Epithelial cell of proximal tubule (primary cell): ENCODE data around the gene PYGB. TPM values are rescaled to one million over a fixed set of nuclear protein-coding genes. Genes with fewer than 3 reads are reported as not detected.
A peak's percentile ranks its signal among the peaks of the same experiment; 100 is the strongest.

Experiments used
- DNase-seq: peaks from one replicate; pipeline ENCODE4 v3.0.0-alpha.2; 2011; ENCODE audit warnings: low read depth
- H3K4me3 ChIP-seq: 2 replicates; pipeline ENCODE4 v1.5.1; 2011; ENCODE audit warnings: low read depth, mild to moderate bottlenecking, low read length
- total RNA-seq: library from RNA; depleted of rRNA; stranded (reverse); fragments of >200 nt; gene quantifications from 2 replicates; pipeline ENCODE4 v1.2.3, GENCODE V29; 2015
- TF ChIP-seq, protein P1 (sequence below): conservative IDR thresholded peaks from 2 replicates; pipeline ENCODE4 v1.5.1; 2012; ENCODE audit warnings: low read depth, mild to moderate bottlenecking, low read length

The PYGB gene
- total RNA-seq, 1 donor from 2014 or later, result 145 TPM

- H3K4me3 ChIP-seq, result no peak overlapping the region
- TF ChIP-seq, protein P1, sequence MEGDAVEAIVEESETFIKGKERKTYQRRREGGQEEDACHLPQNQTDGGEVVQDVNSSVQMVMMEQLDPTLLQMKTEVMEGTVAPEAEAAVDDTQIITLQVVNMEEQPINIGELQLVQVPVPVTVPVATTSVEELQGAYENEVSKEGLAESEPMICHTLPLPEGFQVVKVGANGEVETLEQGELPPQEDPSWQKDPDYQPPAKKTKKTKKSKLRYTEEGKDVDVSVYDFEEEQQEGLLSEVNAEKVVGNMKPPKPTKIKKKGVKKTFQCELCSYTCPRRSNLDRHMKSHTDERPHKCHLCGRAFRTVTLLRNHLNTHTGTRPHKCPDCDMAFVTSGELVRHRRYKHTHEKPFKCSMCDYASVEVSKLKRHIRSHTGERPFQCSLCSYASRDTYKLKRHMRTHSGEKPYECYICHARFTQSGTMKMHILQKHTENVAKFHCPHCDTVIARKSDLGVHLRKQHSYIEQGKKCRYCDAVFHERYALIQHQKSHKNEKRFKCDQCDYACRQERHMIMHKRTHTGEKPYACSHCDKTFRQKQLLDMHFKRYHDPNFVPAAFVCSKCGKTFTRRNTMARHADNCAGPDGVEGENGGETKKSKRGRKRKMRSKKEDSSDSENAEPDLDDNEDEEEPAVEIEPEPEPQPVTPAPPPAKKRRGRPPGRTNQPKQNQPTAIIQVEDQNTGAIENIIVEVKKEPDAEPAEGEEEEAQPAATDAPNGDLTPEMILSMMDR, result no peak
These were observed 4.4 kb upstream of the PYGB start for GRCh38 chr20:25243416-25243979.

GRCh38 chr20:25244976-25245375 lies 2.9 kb upstream of the PYGB start:
- TF ChIP-seq, protein P1, result no peak
- DNase-seq, result no peak
- H3K4me3 ChIP-seq, result no peak overlapping the region

More at GRCh38 chr20:25243416-25243979, 4.4 kb upstream of the PYGB start:
- DNase-seq, result no peak

- no peak overlapping the region for H3K4me3 ChIP-seq
- no peak for DNase-seq
- TF ChIP-seq, protein P1, result no peak
These were observed 2.4 kb upstream of the PYGB start for GRCh38 chr20:25245461-25245860.

- TF ChIP-seq, protein P1, result no peak
- no peak for DNase-seq
- H3K4me3 ChIP-seq, result peak overlapping the region; percentile 82
These were observed 1.5 kb upstream of the PYGB start for GRCh38 chr20:25246182-25246999.

GRCh38 chr20:25247000-25247517 lies 826 bp upstream of the PYGB start:
- TF ChIP-seq, protein P1, result peak; percentile 65
- H3K4me3 ChIP-seq, result peak overlapping the region; percentile 82
- DNase-seq, result no peak

DNA sequence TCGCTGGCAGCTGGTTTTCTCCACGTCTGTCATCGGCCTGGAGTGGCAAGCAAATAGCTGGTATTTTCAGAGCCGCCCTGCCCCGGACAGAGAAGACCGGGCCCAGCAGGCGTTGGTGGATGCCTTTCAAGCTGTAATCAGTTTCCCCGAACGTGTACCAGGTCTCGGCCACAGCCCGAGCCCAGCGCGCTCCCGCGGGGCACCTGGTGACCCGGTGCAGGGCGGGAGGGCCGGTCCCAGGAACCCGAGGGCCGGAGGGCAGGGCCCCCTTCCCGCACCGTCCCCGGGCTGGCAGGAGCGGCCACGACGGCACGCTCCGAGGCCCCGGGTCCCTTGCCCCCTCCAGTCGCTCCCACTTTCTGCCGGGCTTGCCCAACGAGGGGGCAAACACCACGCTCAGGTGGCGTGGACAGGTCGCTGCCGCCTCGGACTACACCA lies 348 bp upstream of the PYGB start:
- DNase-seq, result no peak
- TF ChIP-seq, protein P1, result no peak
- H3K4me3 ChIP-seq, result peak overlapping the region; percentile 82

DNA sequence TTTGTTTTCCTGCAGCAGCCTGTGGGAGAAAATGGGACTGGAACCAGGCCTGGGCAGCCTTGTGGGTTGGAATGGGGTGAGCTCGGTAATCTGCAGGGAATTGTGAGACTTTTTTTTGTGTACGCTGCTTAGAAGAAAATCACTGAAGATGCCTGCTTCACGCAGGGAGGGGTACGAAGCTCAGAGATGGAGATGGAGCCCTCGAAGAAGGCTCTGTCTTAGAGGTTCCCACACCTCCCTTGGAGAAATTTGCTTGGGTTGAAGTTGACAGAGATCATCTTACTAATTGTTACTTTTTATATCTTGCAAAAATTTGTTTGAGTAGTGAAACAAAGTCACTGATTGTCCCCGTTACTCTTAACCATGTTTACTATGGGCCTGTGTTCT lies 894 bp downstream of the PYGB start:
- TF ChIP-seq, protein P1, result no peak
- DNase-seq, result no peak

More for the DNA sequence above, 894 bp downstream of the PYGB start:
- peak overlapping the region; percentile 82 for H3K4me3 ChIP-seq
